Neural cell (in vitro differentiated cells): ENCODE data around the gene PNPLA7. TPM values are rescaled to one million over a fixed set of nuclear protein-coding genes. Genes with fewer than 3 reads are reported as not detected.

ENCODE experiments used
- H2AFZ ChIP-seq: fragments of 200-600, 300-800 bp; sonication (generic), shearing (Covaris generic); 2 replicates; pipeline ENCODE4 v1.6.0; 2014; ENCODE audit warnings: low read depth, mild to moderate bottlenecking, antibody characterized with exemption, low read length, moderate library complexity
- H3F3A ChIP-seq: fragments of 200-600 bp; shearing (Covaris generic); 2 replicates; pipeline ENCODE4 v1.6.1; 2016; ENCODE audit warnings: mild to moderate bottlenecking, moderate library complexity, mixed read lengths, antibody characterized with exemption, low read length; ENCODE audit not compliant: insufficient read depth, poor library complexity, severe bottlenecking
- H3K27ac ChIP-seq: fragments of 200-600, 300-800 bp; sonication (generic), shearing (Covaris generic); 2 replicates; pipeline ENCODE4 v1.5.1; 2014; ENCODE audit warnings: mild to moderate bottlenecking, low read length, moderate library complexity
- H3K27me3 ChIP-seq: fragments of 300-800, 200-600 bp; sonication (generic), shearing (Covaris generic); 2 replicates; pipeline ENCODE4 v1.6.0; 2014; ENCODE audit warnings: mild to moderate bottlenecking, low read depth, low read length, moderate library complexity; ENCODE audit not compliant: insufficient read depth
- H3K36me3 ChIP-seq: fragments of 300-800, 200-600 bp; sonication (generic), shearing (Covaris generic); 2 replicates; pipeline ENCODE4 v1.5.1; 2014; ENCODE audit warnings: mild to moderate bottlenecking, antibody characterized with exemption, low read length, moderate library complexity; ENCODE audit not compliant: insufficient read depth
- H3K4me2 ChIP-seq: fragments of 300-800, 200-600 bp; sonication (generic), shearing (Covaris generic); 2 replicates; pipeline ENCODE4 v1.6.0; 2014; ENCODE audit warnings: mild to moderate bottlenecking, low read length
- H3K4me3 ChIP-seq: fragments of 300-800, 200-600 bp; sonication (generic), shearing (Covaris generic); 2 replicates; pipeline ENCODE4 v1.5.1; 2014; ENCODE audit warnings: mild to moderate bottlenecking, low read length, moderate library complexity
- H3K79me2 ChIP-seq: fragments of 200-600 bp; shearing (Covaris generic); replicated peaks from 2 replicates; pipeline ENCODE4 v1.6.0; 2014; ENCODE audit warnings: mild to moderate bottlenecking, low read length, moderate library complexity; ENCODE audit not compliant: insufficient read depth
- H3K9ac ChIP-seq: fragments of 300-800, 200-600 bp; sonication (generic), shearing (Covaris generic); 2 replicates; pipeline ENCODE4 v1.6.1; 2016; ENCODE audit warnings: mild to moderate bottlenecking, low read length, mixed read lengths
- H3K9me2 ChIP-seq: fragments of 200-600 bp; shearing (Covaris generic); 2 replicates; pipeline ENCODE4 v1.6.1; 2016; ENCODE audit warnings: mild to moderate bottlenecking, low read length, mixed read lengths; ENCODE audit not compliant: insufficient read depth
- H3K9me3 ChIP-seq: fragments of 200-600, 300-800 bp; sonication (generic), shearing (Covaris generic); 2 replicates; pipeline ENCODE4 v1.6.1; 2016; ENCODE audit warnings: mild to moderate bottlenecking, mixed run types, low read length, moderate library complexity, mixed read lengths
- H4K20me1 ChIP-seq: fragments of 200-600 bp; shearing (Covaris generic); 2 replicates; pipeline ENCODE4 v1.6.1; 2016; ENCODE audit warnings: mild to moderate bottlenecking, mixed run types; ENCODE audit not compliant: insufficient read depth
- CTCF ChIP-seq: fragments of 450-650 bp; IDR thresholded peaks from 2 replicates; pipeline ENCODE4 v1.5.1; 2014; ENCODE audit warnings: antibody characterized with exemption, mild to moderate bottlenecking, moderate library complexity; ENCODE audit not compliant: poor library complexity, severe bottlenecking
- EP300 ChIP-seq: fragments of 450-650 bp; conservative IDR thresholded peaks from 2 replicates; pipeline ENCODE4 v1.6.1; 2014; ENCODE audit warnings: antibody characterized with exemption, mild to moderate bottlenecking, moderate library complexity; ENCODE audit not compliant: poor library complexity, severe bottlenecking
- EZH2 ChIP-seq: fragments of 200-600, 300-800 bp; shearing (Covaris generic), sonication (generic); IDR thresholded peaks from 2 replicates; pipeline ENCODE4 v1.6.1; 2014; ENCODE audit warnings: antibody characterized with exemption, low read length, borderline replicate concordance, mild to moderate bottlenecking; ENCODE audit not compliant: insufficient read depth, poor library complexity, severe bottlenecking
- MXI1 ChIP-seq: fragments of 450-650 bp; conservative IDR thresholded peaks from 2 replicates; pipeline ENCODE4 v1.6.1; 2014; ENCODE audit warnings: antibody characterized with exemption, mild to moderate bottlenecking; ENCODE audit not compliant: poor library complexity, severe bottlenecking
- POLR2AphosphoS5 ChIP-seq: IDR thresholded peaks from 2 replicates; pipeline ENCODE4 v1.6.1; 2012
- RAD21 ChIP-seq: fragments of 450-650 bp; conservative IDR thresholded peaks from 2 replicates; pipeline ENCODE4 v1.6.1; 2014; ENCODE audit warnings: antibody characterized with exemption, mild to moderate bottlenecking, moderate library complexity
- SMC3 ChIP-seq: fragments of 450-650 bp; conservative IDR thresholded peaks from 2 replicates; pipeline ENCODE4 v1.6.1; 2014; ENCODE audit warnings: antibody characterized with exemption, mild to moderate bottlenecking, moderate library complexity; ENCODE audit not compliant: poor library complexity
- TAF1 ChIP-seq: IDR thresholded peaks from 2 replicates; pipeline ENCODE4 v1.6.1; 2012; ENCODE audit warnings: low read depth
- polyA plus RNA-seq: library from polyadenylated mRNA; depleted of rRNA; stranded (reverse); fragments of >200 nt; gene quantifications from 2 replicates; pipeline ENCODE4 v1.2.3, GENCODE V29; 2014
- TF ChIP-seq, protein P1 (sequence below): IDR thresholded peaks from 2 replicates; pipeline ENCODE4 v1.6.1; 2012; ENCODE audit warnings: borderline replicate concordance

Gene PNPLA7
- polyA plus RNA-seq, 1 donor from 2014 or later: 0.72 TPM

GRCh38 chr9:137475666-137476065, 74.5 kb downstream of the PNPLA7 start:
- no peak overlapping the region for H3K4me3 ChIP-seq
- TF ChIP-seq MXI1 (no peak), CTCF (no peak), TAF1 (no peak), POLR2AphosphoS5 (no peak), EP300 (no peak), SMC3 (no peak), EZH2 (no peak), RAD21 (no peak)
- TF ChIP-seq, protein P1, sequence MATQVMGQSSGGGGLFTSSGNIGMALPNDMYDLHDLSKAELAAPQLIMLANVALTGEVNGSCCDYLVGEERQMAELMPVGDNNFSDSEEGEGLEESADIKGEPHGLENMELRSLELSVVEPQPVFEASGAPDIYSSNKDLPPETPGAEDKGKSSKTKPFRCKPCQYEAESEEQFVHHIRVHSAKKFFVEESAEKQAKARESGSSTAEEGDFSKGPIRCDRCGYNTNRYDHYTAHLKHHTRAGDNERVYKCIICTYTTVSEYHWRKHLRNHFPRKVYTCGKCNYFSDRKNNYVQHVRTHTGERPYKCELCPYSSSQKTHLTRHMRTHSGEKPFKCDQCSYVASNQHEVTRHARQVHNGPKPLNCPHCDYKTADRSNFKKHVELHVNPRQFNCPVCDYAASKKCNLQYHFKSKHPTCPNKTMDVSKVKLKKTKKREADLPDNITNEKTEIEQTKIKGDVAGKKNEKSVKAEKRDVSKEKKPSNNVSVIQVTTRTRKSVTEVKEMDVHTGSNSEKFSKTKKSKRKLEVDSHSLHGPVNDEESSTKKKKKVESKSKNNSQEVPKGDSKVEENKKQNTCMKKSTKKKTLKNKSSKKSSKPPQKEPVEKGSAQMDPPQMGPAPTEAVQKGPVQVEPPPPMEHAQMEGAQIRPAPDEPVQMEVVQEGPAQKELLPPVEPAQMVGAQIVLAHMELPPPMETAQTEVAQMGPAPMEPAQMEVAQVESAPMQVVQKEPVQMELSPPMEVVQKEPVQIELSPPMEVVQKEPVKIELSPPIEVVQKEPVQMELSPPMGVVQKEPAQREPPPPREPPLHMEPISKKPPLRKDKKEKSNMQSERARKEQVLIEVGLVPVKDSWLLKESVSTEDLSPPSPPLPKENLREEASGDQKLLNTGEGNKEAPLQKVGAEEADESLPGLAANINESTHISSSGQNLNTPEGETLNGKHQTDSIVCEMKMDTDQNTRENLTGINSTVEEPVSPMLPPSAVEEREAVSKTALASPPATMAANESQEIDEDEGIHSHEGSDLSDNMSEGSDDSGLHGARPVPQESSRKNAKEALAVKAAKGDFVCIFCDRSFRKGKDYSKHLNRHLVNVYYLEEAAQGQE: no peak

GRCh38 chr9:137474271-137474670, 75.9 kb downstream of the PNPLA7 start:
- Histone ChIP-seq H3F3A (no peaks in the 10 kb centered on the region), H3K36me3 (no peaks in the 10 kb centered on the region), H3K4me3 (no peak overlapping the region), H3K9me3 (no peaks in the 10 kb centered on the region), H3K79me2 (no peaks in the 10 kb centered on the region), H3K4me2 (no peak overlapping the region), H3K27ac (no peak overlapping the region), H3K9ac (no peak overlapping the region), H4K20me1 (no peaks in the 10 kb centered on the region), H3K27me3 (no peaks in the 10 kb centered on the region), H3K9me2 (no peaks in the 10 kb centered on the region), H2AFZ (no peak overlapping the region)
- TF ChIP-seq, protein P1: no peak
- TF ChIP-seq RAD21 (no peak), MXI1 (no peak), TAF1 (no peak), SMC3 (no peak), EZH2 (no peak), POLR2AphosphoS5 (no peak), EP300 (no peak), CTCF (no peak)

More at GRCh38 chr9:137475666-137476065, 74.5 kb downstream of the PNPLA7 start:
- no peaks in the 10 kb centered on the region for H3K27me3 ChIP-seq
- H3K27ac ChIP-seq: no peak overlapping the region
- no peaks in the 10 kb centered on the region for H3K9me3 ChIP-seq
- no peak overlapping the region for H2AFZ ChIP-seq
- H3K79me2 ChIP-seq: no peaks in the 10 kb centered on the region
- no peaks in the 10 kb centered on the region for H3K36me3 ChIP-seq
- no peaks in the 10 kb centered on the region for H4K20me1 ChIP-seq
- no peak overlapping the region for H3K9ac ChIP-seq
- H3K4me2 ChIP-seq: no peak overlapping the region
- no peaks in the 10 kb centered on the region for H3F3A ChIP-seq
- H3K9me2 ChIP-seq: no peaks in the 10 kb centered on the region
